ENCODE results near the gene SLC25A12.

The SLC25A12 gene

GRCh38 chr2:171735991-171736710, 157.9 kb downstream of the SLC25A12 start:
- Histone ChIP-seq H3K9me2 (replicated peaks; ENCODE audit: control insufficient read depth, low read length) (no peaks in the 10 kb centered on the region), H3K36me3 (ENCODE audit: control insufficient read depth, low read length) (peaks cover 17% of the 10 kb centered on the region), H3K79me2 (ENCODE audit: control insufficient read depth, low read length) (no peaks in the 10 kb centered on the region), H3F3A (ENCODE audit: control insufficient read depth, insufficient read depth) (no peaks in the 10 kb centered on the region), H3K4me3 (ENCODE audit: low read length) (no peak overlapping the region), H3K9me3 (ENCODE audit: control insufficient read depth, insufficient read depth, low read length) (no peaks in the 10 kb centered on the region), H3K4me2 (ENCODE audit: low read length) (no peak overlapping the region), H3K4me1 (ENCODE audit: control insufficient read depth, low read length) (peaks cover 4% of the 10 kb centered on the region), H4K20me1 (ENCODE audit: control insufficient read depth, insufficient read depth, low read depth, low read length) (no peaks in the 10 kb centered on the region), H3K27me3 (ENCODE audit: control insufficient read depth, low read length) (no peaks in the 10 kb centered on the region), H3K27ac (ENCODE audit: low read depth, low read length) (no peak overlapping the region)
- TF ChIP-seq CTCF (IDR thresholded peaks at IDR 0.05; ENCODE audit: low read depth, low read length, poor library complexity, severe bottlenecking), result no peak
- TF ChIP-seq EZH2phosphoT487 (IDR thresholded peaks at IDR 0.05; ENCODE audit: borderline replicate concordance, low read length), result no peak
